ENCODE data around the gene PRR14L. TPM values are rescaled to one million over a fixed set of nuclear protein-coding genes. Genes with fewer than 3 reads are reported as not detected.

The PRR14L gene
- polyA plus RNA-seq, 3 donors = 13.2 to 41.4 (median 14.6) TPM

DNA sequence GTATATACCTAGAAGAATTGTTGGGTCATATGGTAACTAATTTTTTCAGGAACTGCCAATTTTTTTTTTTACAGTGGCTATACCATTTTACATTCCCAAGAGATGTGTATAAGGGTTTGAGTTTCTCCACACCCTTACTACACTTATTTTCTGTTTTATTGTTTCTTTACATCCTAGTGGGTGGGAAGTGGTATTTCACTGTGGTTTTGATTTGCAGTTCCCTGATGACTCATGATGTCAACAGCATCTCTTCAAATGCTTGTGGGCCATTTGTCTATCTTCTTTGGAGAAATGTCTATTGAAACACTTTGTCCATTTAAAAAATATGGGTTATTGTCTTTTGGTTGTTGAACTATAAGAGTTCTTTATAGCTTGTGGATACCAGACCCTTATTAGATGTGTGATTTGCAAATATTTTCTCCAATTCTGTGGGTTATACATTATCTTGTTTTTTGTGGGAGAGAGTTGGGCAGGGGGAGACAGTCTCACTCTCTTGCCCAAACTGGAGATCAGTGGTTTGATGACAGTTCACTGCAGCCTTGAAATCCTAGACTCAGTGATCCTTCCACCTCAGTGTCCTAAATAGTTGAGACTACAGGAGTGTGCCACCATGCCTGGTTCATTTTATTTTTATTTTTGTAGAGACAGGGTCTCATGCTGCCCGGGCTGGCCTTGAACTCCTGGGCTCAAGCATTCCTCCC, 57.6 kb downstream of the PRR14L start:
- TF ChIP-seq, protein P1, sequence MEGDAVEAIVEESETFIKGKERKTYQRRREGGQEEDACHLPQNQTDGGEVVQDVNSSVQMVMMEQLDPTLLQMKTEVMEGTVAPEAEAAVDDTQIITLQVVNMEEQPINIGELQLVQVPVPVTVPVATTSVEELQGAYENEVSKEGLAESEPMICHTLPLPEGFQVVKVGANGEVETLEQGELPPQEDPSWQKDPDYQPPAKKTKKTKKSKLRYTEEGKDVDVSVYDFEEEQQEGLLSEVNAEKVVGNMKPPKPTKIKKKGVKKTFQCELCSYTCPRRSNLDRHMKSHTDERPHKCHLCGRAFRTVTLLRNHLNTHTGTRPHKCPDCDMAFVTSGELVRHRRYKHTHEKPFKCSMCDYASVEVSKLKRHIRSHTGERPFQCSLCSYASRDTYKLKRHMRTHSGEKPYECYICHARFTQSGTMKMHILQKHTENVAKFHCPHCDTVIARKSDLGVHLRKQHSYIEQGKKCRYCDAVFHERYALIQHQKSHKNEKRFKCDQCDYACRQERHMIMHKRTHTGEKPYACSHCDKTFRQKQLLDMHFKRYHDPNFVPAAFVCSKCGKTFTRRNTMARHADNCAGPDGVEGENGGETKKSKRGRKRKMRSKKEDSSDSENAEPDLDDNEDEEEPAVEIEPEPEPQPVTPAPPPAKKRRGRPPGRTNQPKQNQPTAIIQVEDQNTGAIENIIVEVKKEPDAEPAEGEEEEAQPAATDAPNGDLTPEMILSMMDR (IDR thresholded peaks at IDR 0.05) = no peak
- no peak for DNase-seq
- Histone ChIP-seq H4K20me1 (ENCODE audit: insufficient read depth, low read length) (peaks cover 10% of the 10 kb centered on the region), H3K79me2 (ENCODE audit: insufficient read depth, low read length) (no peaks in the 10 kb centered on the region), H2AFZ (ENCODE audit: insufficient read depth, low read depth, low read length, poor library complexity, severe bottlenecking) (no peak overlapping the region), H3K4me3 (replicated peaks in 1 of 3; ENCODE audit: low read depth in 2 of 3, low read length in 3 of 3) (no peak overlapping the region), H3K4me1 (ENCODE audit: control insufficient read depth in 1 of 2, insufficient read depth in 2 of 2, low read length in 2 of 2) (peaks cover 6 to 12% of the 10 kb centered on the region in 2 donors), H3K27ac (ENCODE audit: low read depth in 1 of 2, low read length in 2 of 2) (no peak overlapping the region), H3K9ac (ENCODE audit: insufficient read depth, low read length, poor library complexity, severe bottlenecking) (no peak overlapping the region), H3K4me2 (replicated peaks; ENCODE audit: extremely low read depth, low read length, poor library complexity, severe bottlenecking) (no peak overlapping the region), H3K27me3 (ENCODE audit: control insufficient read depth in 2 of 2, insufficient read depth in 2 of 2, low read length in 2 of 2) (no peaks in the 10 kb centered on the region), H3K36me3 (replicated peaks in 1 of 2; ENCODE audit: control insufficient read depth in 1 of 2, insufficient read depth in 2 of 2, low read length in 2 of 2) (peaks cover 63 to 95% of the 10 kb centered on the region in 2 donors), H3K9me3 (replicated peaks in 1 of 2; ENCODE audit: control insufficient read depth in 1 of 2, insufficient read depth in 1 of 2, low read length in 2 of 2) (no peaks in the 10 kb centered on the region)
- Mint-ChIP-seq H3K4me1 (peaks cover 11% of the 10 kb centered on the region), H3K27me3 (ENCODE audit: low read depth in 3 of 3) (peaks cover 0 to 2% (median 2%) of the 10 kb centered on the region in 3 donors), H3K36me3 (peaks cover 59 to 97% of the 10 kb centered on the region in 2 donors), H3K27ac (peak overlapping the region in 3 of 7 donors; percentile 18 to 48 (median 25)), H3K9me3 (peaks cover 0 to 2% (median 0%) of the 10 kb centered on the region in 7 donors), H3K4me3 (no peak overlapping the region)
- no CpG with 5 or more reads among the region's 1 CpG for WGBS (ENCODE audit: insufficient coverage)
- intact Hi-C loops (cut with micrococcal nuclease) = no loop called here

DNA sequence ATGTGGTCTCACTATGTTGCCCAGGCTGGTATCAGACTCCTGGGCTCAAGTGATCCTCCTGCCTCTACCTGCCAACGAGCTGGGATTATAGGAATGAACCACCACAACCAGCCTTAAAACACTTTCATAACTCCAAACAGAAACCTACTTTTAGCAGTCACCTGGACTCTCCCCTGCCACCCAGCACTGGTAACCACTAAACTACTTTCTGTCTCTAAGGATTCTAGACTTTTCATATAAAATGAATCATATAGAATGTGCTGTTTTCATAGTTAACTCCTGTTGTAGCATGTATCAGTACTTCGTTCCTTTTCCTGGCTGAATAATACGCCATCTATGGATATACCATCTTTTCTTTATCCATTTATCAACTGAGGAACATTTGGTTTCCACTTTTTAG, 58.5 kb downstream of the PRR14L start:
- DNase-seq = no peak
- no CpG with 5 or more reads among the region's 3 CpGs for WGBS (ENCODE audit: insufficient coverage)
- intact Hi-C loops (cut with micrococcal nuclease) = no loop called here
- H3K9me3 ChIP-seq (replicated peaks in 1 of 2; ENCODE audit: control insufficient read depth in 1 of 2, insufficient read depth in 1 of 2, low read length in 2 of 2) = no peaks in the 10 kb centered on the region
- Mint-ChIP-seq H3K4me1 (peaks cover 11% of the 10 kb centered on the region), H3K4me3 (no peak overlapping the region), H3K27ac (peak overlapping the region in 1 of 7 donors; percentile 50), H3K27me3 (ENCODE audit: low read depth in 3 of 3) (peaks cover 0 to 2% (median 2%) of the 10 kb centered on the region in 3 donors), H3K36me3 (peaks cover 57 to 97% of the 10 kb centered on the region in 2 donors), H3K9me3 (peaks cover 0 to under 1% (median 0%) of the 10 kb centered on the region in 7 donors)
- H3K9ac ChIP-seq (ENCODE audit: insufficient read depth, low read length, poor library complexity, severe bottlenecking) = no peak overlapping the region
- no peaks in the 10 kb centered on the region for H3K79me2 ChIP-seq (ENCODE audit: insufficient read depth, low read length)
- peaks cover 6 to 12% of the 10 kb centered on the region in 2 donors for H3K4me1 ChIP-seq (ENCODE audit: control insufficient read depth in 1 of 2, insufficient read depth in 2 of 2, low read length in 2 of 2)
- no peak overlapping the region for H2AFZ ChIP-seq (ENCODE audit: insufficient read depth, low read depth, low read length, poor library complexity, severe bottlenecking)
- TF ChIP-seq, protein P1 (IDR thresholded peaks at IDR 0.05) = no peak
- H3K4me3 ChIP-seq (replicated peaks in 1 of 3; ENCODE audit: low read depth in 2 of 3, low read length in 3 of 3) = no peak overlapping the region
- peaks cover 6% of the 10 kb centered on the region for H4K20me1 ChIP-seq (ENCODE audit: insufficient read depth, low read length)
- no peaks in the 10 kb centered on the region for H3K27me3 ChIP-seq (ENCODE audit: control insufficient read depth in 2 of 2, insufficient read depth in 2 of 2, low read length in 2 of 2)
- peaks cover 67 to 95% of the 10 kb centered on the region in 2 donors for H3K36me3 ChIP-seq (replicated peaks in 1 of 2; ENCODE audit: control insufficient read depth in 1 of 2, insufficient read depth in 2 of 2, low read length in 2 of 2)
- H3K27ac ChIP-seq (ENCODE audit: low read depth in 1 of 2, low read length in 2 of 2) = peak overlapping the region in 1 of 2 donors; percentile 26
- H3K4me2 ChIP-seq (replicated peaks; ENCODE audit: extremely low read depth, low read length, poor library complexity, severe bottlenecking) = no peak overlapping the region

Data from CD14-positive monocyte (primary cell).